OCI-LY7 (cell line): Measurements from ENCODE around the gene FAM111B. TPM values are rescaled to one million over a fixed set of nuclear protein-coding genes. Genes with fewer than 3 reads are reported as not detected.

Source experiments
- BruUV-seq: library from RNA; stranded (reverse); fragments of 400-500 nt; replicated peaks from 2 replicates; lab custom pipeline; 2021; lab: Mats Ljungman, UMichigan
- CTCF ChIA-PET: fragments of 300-600 bp; sonication (Branson Sonifier 250); formaldehyde crosslinking; loops from one replicate; lab custom pipeline; 2022; ENCODE audit warnings: antibody characterized with exemption; ENCODE audit not compliant: unreplicated experiment; lab: Charles Lee
- POLR2A ChIA-PET: fragments of 300-600 bp; sonication (Branson Sonifier 250); formaldehyde crosslinking; loops from one replicate; lab custom pipeline; 2022; ENCODE audit warnings: antibody characterized with exemption; lab: Charles Lee
- DNase-seq: peaks from one replicate; pipeline ENCODE4 v3.0.0-alpha.2; 2015; ENCODE audit warnings: low spot score
- H2AFZ ChIP-seq: fragments of 200-600 bp; sonication (generic), shearing (Covaris generic); 2 replicates; pipeline ENCODE4 v1.6.1; 2014; ENCODE audit warnings: mild to moderate bottlenecking, antibody characterized with exemption, low read length, moderate library complexity
- H3K27ac ChIP-seq: fragments of 200-600 bp; sonication (generic); 2 replicates; pipeline ENCODE4 v1.5.1; 2014; ENCODE audit warnings: mixed run types, low read depth, mild to moderate bottlenecking, moderate library complexity, low read length, inconsistent platforms; ENCODE audit not compliant: poor library complexity, severe bottlenecking
- H3K36me3 ChIP-seq: fragments of 200-600 bp; sonication (generic); 2 replicates; pipeline ENCODE4 v1.6.1; 2014; ENCODE audit warnings: mild to moderate bottlenecking, antibody characterized with exemption, low read length, moderate library complexity, mixed read lengths; ENCODE audit not compliant: insufficient read depth
- H3K4me1 ChIP-seq: fragments of 200-600 bp; sonication (generic); 2 replicates; pipeline ENCODE4 v1.5.1; 2014; ENCODE audit warnings: mild to moderate bottlenecking, low read length; ENCODE audit not compliant: insufficient read depth, poor library complexity, severe bottlenecking
- H3K4me2 ChIP-seq: fragments of 200-600 bp; sonication (generic); 2 replicates; pipeline ENCODE4 v1.6.1; 2014; ENCODE audit warnings: mild to moderate bottlenecking, low read length
- H3K4me3 ChIP-seq: fragments of 200-600 bp; sonication (generic); 2 replicates; pipeline ENCODE4 v1.5.1; 2014; ENCODE audit warnings: mild to moderate bottlenecking, low read depth, low read length; ENCODE audit not compliant: poor library complexity, severe bottlenecking
- H3K79me2 ChIP-seq: fragments of 200-600 bp; sonication (generic); 2 replicates; pipeline ENCODE4 v1.6.1; 2016; ENCODE audit warnings: low read depth, mild to moderate bottlenecking, low read length, moderate library complexity, mixed read lengths; ENCODE audit not compliant: insufficient read depth
- H3K9me2 ChIP-seq: fragments of 200-600 bp; sonication (generic); 2 replicates; pipeline ENCODE4 v1.6.1; 2016; ENCODE audit warnings: mild to moderate bottlenecking, low read length, mixed read lengths; ENCODE audit not compliant: insufficient read depth
- H3K9me3 ChIP-seq: fragments of 200-600 bp; sonication (generic); 2 replicates; pipeline ENCODE4 v1.6.1; 2014; ENCODE audit warnings: mild to moderate bottlenecking, mixed run types, low read length, mixed read lengths
- H4K20me1 ChIP-seq: fragments of 200-600 bp; sonication (generic); 2 replicates; pipeline ENCODE4 v1.6.1; 2014; ENCODE audit warnings: mild to moderate bottlenecking, antibody characterized with exemption, low read length, moderate library complexity, mixed read lengths; ENCODE audit not compliant: insufficient read depth
- EZH2phosphoT487 ChIP-seq: fragments of 200-600 bp; sonication (generic); IDR thresholded peaks from 2 replicates; pipeline ENCODE4 v1.6.1; 2018; ENCODE audit warnings: low read depth, borderline replicate concordance, mild to moderate bottlenecking, mixed run types, antibody characterized with exemption, low read length, moderate library complexity, mixed read lengths
- intact Hi-C: fragments of 100-400 bp; cut with micrococcal nuclease; formaldehyde crosslinking; loops from one replicate; pipeline ENCODE4 v1.10.0; 2022; ENCODE audit not compliant: unreplicated experiment
- total RNA-seq, 2 experiments: library from RNA; depleted of rRNA in 1 of 2; stranded (reverse); fragments of >200 nt in 1 of 2; shearing (Covaris generic) in 1 of 2; gene quantifications; 2 replicates each; pipeline ENCODE4 v1.2.3, GENCODE V29; 2014 to 2022
- TF ChIP-seq, protein P1 (sequence below): fragments of 200-600 bp; sonication (generic); conservative IDR thresholded peaks from 2 replicates; pipeline ENCODE4 v1.5.1; 2014; ENCODE audit warnings: mild to moderate bottlenecking, antibody characterized with exemption, low read length, moderate library complexity, mixed read lengths

The FAM111B gene
- total RNA-seq, 2 experiments from 2014 or later, result 37.6 to 38.1 TPM

DNA sequence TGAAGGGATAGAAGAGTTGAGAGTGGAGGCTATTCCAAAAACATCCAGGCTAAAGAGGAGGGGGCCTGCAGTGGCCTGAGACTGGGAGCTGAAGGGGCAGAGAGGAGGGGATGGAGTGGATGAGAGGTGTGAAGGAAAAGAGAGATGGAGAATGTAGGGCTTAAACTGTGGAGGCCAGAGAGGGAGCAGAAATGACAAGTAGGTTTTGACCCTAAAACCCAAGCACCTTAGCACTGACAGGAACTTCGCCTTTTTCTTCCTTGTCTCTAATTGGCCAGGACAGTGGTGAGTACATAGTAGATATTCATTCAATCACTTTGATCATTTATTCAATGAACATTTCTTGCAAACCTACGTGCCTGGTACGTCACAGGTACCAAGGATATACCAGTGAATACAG is 7.3 kb downstream of the FAM111B start:
- H4K20me1 ChIP-seq, result no peaks in the 10 kb centered on the region
- no TSS peak for BruUV-seq
- no peaks in the 10 kb centered on the region for H3K9me2 ChIP-seq
- no peak for DNase-seq
- TF ChIP-seq, protein P1, sequence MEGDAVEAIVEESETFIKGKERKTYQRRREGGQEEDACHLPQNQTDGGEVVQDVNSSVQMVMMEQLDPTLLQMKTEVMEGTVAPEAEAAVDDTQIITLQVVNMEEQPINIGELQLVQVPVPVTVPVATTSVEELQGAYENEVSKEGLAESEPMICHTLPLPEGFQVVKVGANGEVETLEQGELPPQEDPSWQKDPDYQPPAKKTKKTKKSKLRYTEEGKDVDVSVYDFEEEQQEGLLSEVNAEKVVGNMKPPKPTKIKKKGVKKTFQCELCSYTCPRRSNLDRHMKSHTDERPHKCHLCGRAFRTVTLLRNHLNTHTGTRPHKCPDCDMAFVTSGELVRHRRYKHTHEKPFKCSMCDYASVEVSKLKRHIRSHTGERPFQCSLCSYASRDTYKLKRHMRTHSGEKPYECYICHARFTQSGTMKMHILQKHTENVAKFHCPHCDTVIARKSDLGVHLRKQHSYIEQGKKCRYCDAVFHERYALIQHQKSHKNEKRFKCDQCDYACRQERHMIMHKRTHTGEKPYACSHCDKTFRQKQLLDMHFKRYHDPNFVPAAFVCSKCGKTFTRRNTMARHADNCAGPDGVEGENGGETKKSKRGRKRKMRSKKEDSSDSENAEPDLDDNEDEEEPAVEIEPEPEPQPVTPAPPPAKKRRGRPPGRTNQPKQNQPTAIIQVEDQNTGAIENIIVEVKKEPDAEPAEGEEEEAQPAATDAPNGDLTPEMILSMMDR, result no peak
- no peak for TF ChIP-seq EZH2phosphoT487
- no peak overlapping the region for H3K4me2 ChIP-seq
- no peak overlapping the region for H3K27ac ChIP-seq
- H3K4me3 ChIP-seq, result no peak overlapping the region
- peaks cover 23% of the 10 kb centered on the region for H3K9me3 ChIP-seq
- POLR2A ChIA-PET, result no interaction called here
- CTCF ChIA-PET, result no interaction called here
- peaks cover 23% of the 10 kb centered on the region; the same call in 1 of the 2 replicates for H3K79me2 ChIP-seq
- H2AFZ ChIP-seq, result no peak overlapping the region
- peaks cover 19% of the 10 kb centered on the region for H3K4me1 ChIP-seq
- intact Hi-C loops, result no loop called here
- peaks cover 100% of the 10 kb centered on the region for H3K36me3 ChIP-seq

DNA sequence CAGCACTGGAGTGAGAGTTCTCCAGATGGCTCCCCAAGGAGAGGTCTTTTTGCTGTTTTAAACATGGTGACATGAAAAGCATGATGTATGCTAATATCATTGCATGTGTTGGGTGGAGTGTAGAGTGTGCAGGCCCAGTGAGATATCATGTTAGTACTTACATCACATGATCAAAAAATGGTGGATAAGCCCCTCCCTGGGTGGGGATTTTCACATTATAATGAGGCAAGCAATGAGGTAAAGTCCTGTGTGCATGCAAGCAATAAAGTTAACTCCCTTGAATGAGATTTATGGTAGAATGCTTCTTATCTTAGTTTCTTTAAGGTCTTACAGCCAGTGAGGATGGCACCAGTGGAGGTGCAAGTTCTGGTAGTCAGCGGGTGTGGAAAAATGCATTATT is 8.5 kb downstream of the FAM111B start:
- TF ChIP-seq, protein P1, result no peak
- no peak for TF ChIP-seq EZH2phosphoT487
- peaks cover 99% of the 10 kb centered on the region for H3K36me3 ChIP-seq
- POLR2A ChIA-PET, result no interaction called here

DNA sequence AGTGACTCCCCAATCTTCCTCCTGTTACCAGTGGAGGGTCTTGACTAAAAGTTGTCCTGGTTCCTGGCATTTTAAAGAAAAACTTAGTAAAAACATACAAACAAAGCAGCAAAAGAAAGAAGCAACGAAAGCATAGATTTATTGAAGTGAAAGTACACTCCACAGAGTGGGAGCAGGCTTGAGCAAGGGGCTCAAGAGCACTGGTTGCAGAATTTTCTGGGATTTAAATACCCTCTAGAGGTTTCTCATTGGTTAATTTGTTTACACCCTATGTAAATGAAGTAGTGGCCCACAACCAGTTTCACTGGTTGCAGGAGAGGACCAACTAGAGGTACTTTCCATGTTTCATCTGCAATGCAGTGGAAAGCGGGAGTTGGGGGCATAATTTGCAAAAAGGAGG is 10.7 kb downstream of the FAM111B start:
- no peak for DNase-seq
- no peaks in the 10 kb centered on the region for H3K4me1 ChIP-seq
- H3K9me3 ChIP-seq, result peaks cover 29% of the 10 kb centered on the region
- H3K36me3 ChIP-seq, result peaks cover 97% of the 10 kb centered on the region
- peaks cover 16% of the 10 kb centered on the region; the same call in 1 of the 2 replicates for H3K79me2 ChIP-seq
- no peak overlapping the region for H3K27ac ChIP-seq
- TF ChIP-seq, protein P1, result no peak
- TF ChIP-seq EZH2phosphoT487, result no peak
- no peak overlapping the region for H3K4me2 ChIP-seq
- ChIA-PET CTCF (no interaction called here), POLR2A (no interaction called here)
- no TSS peak for BruUV-seq
- no peak overlapping the region for H2AFZ ChIP-seq
- H3K9me2 ChIP-seq, result no peaks in the 10 kb centered on the region
- H4K20me1 ChIP-seq, result no peaks in the 10 kb centered on the region
- intact Hi-C loops, result no loop called here
- no peak overlapping the region for H3K4me3 ChIP-seq

More for the DNA sequence above, 8.5 kb downstream of the FAM111B start:
- CTCF ChIA-PET, result no interaction called here
- no peak for DNase-seq
- Histone ChIP-seq H3K79me2 (peaks cover 20% of the 10 kb centered on the region; the same call in 1 of the 2 replicates), H2AFZ (no peak overlapping the region), H3K4me2 (no peak overlapping the region), H4K20me1 (no peaks in the 10 kb centered on the region), H3K9me2 (no peaks in the 10 kb centered on the region), H3K9me3 (peaks cover 29% of the 10 kb centered on the region), H3K27ac (no peak overlapping the region), H3K4me1 (peaks cover 8% of the 10 kb centered on the region), H3K4me3 (no peak overlapping the region)
- intact Hi-C loops, result no loop called here
- BruUV-seq, result no TSS peak
